ENCODE data around the gene ZCCHC13.

GRCh38 chrX:74272230-74272629, 31.8 kb upstream of the ZCCHC13 start:
- TF ChIP-seq POLR2A (IDR thresholded peaks at IDR 0.05) (no peak), CTCF (IDR thresholded peaks at IDR 0.05) (no peak)
